Adipocyte (in vitro differentiated cells): ENCODE data around the gene KRT39.

ENCODE experiments used
- DNase-seq: peaks from one replicate; pipeline ENCODE4 v3.0.0-alpha.2; 2015; ENCODE audit warnings: low read depth
- H3K27me3 ChIP-seq: replicated peaks from 2 replicates; pipeline ENCODE4 v1.7.0; 2013; ENCODE audit warnings: mild to moderate bottlenecking, low read length, moderate library complexity; ENCODE audit not compliant: control insufficient read depth, insufficient read depth
- H3K36me3 ChIP-seq: 2 replicates; pipeline ENCODE4 v1.7.0; 2013; ENCODE audit warnings: low read length, mild to moderate bottlenecking, moderate library complexity; ENCODE audit not compliant: control insufficient read depth, insufficient read depth, severe bottlenecking
- H3K4me1 ChIP-seq: 2 replicates; pipeline ENCODE4 v1.7.0; 2013; ENCODE audit warnings: mild to moderate bottlenecking, low read length, moderate library complexity; ENCODE audit not compliant: control insufficient read depth, insufficient read depth
- H3K4me3 ChIP-seq: 2 replicates; pipeline ENCODE4 v1.7.0; 2013; ENCODE audit warnings: mild to moderate bottlenecking, low read length, moderate library complexity
- H3K9ac ChIP-seq: 2 replicates; pipeline ENCODE4 v1.7.0; 2013; ENCODE audit warnings: mild to moderate bottlenecking, low read length, moderate library complexity
- H3K9me3 ChIP-seq: 2 replicates; pipeline ENCODE4 v1.7.0; 2013; ENCODE audit warnings: mild to moderate bottlenecking, low read length, moderate library complexity; ENCODE audit not compliant: control insufficient read depth

Gene KRT39

DNA sequence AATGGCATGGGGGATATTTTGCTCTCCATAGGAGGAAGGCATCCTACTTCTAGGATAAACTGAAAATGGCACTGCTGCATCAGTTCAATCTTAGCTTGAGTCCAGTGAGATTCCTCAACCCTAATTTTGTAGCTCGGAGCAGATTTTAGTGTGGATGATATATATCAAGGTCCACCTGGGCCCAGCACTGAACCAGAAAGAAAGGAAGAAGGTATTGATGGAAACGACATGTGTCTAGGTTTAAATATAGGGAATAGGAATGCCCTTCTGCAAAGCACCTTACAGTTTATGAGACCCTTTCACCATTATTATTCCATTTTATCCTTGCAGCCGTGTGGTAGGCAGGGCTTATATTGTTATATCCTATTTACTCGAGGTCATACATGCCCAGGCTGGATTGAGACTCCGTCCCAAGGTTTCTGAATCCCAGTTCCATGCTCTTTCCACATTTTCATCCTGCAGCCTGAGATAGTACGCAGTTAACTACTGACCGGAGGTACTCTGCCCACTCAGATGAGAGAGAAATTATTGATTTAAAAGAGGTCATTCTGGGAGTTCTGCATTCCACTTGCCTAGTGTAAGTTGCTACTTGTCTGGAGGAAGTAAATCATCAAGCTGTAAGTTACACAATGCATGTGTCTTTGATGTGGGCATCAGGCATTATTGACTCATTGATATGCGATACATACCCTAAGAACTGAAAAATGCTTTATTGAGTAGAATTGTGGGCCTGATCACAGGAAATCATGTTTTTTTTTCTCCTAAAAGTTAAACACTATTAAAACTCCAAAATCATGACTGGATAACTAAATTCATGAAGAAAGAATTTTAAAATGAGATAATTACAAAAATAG, 10.1 kb downstream of the KRT39 start:
- H3K36me3 ChIP-seq, result no peaks in the 10 kb centered on the region
- H3K4me1 ChIP-seq, result peaks cover 40% of the 10 kb centered on the region
- DNase-seq, result peak; percentile 77
- no peak overlapping the region for H3K9ac ChIP-seq
- H3K4me3 ChIP-seq, result no peak overlapping the region
- H3K9me3 ChIP-seq, result no peaks in the 10 kb centered on the region
- H3K27me3 ChIP-seq, result no peaks in the 10 kb centered on the region

DNA sequence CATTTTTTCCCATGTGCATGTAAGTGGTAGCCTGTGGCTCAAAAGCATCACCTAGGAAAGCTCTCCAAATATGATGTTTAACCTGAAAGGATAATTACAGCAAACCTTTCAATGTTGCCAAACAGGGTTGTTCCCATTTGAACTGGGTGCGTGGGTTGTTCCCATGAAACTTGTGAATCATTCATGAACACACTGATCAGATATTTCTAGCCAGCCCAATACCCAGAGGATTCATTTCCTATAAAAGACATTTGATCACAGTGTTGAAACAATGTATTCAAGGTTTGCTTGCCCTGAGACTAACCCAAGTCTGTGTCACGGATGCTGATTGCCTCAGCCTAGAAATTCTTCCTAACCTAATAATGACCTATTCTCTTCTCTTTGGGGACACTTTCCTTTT, 12.9 kb downstream of the KRT39 start:
- Histone ChIP-seq H3K4me1 (peaks cover 45% of the 10 kb centered on the region), H3K4me3 (no peak overlapping the region), H3K36me3 (no peaks in the 10 kb centered on the region), H3K9me3 (no peaks in the 10 kb centered on the region), H3K27me3 (no peaks in the 10 kb centered on the region), H3K9ac (no peak overlapping the region)
- peak; percentile 46 for DNase-seq

DNA sequence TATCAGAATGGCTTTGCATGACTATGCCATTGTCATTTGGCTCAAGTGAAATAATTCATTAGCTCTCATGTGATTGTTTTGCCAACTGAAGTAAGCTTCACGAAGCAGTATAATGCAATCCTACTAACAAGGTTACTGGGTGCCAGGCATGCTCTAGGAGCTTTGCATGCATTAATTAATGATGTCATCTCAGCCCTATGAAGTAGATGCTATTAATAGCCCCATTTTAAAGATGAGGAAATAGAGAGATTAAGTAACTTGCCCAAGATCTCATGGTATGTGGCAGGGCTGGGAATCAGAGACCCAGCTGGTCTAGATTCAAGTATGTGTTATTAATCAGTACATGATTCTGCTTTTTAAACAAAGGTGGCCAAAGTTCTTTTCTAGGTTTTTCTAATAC, 14.1 kb downstream of the KRT39 start:
- Histone ChIP-seq H3K9ac (no peak overlapping the region), H3K4me3 (no peak overlapping the region), H3K4me1 (peaks cover 45% of the 10 kb centered on the region), H3K9me3 (no peaks in the 10 kb centered on the region), H3K27me3 (no peaks in the 10 kb centered on the region), H3K36me3 (no peaks in the 10 kb centered on the region)
- peak; percentile 87 for DNase-seq

DNA sequence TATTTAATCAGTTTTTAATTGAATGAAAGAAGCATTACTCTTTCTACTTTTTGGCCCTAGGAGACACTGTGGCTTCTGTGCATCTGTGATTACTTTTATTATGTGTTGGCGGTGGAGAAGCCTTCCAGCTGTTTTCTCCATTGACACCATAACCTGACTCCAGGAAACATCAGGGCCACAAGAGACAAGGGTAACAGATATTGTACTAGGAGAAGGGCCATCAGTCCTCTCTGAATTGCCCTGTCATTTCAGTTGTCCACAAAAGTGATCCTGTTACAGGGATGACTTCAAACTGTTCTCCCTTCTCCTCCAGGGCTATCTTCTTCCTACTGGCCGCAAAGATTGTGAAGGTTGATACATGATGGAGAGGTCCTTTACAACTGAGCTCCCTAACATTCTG, 14.6 kb downstream of the KRT39 start:
- H3K9me3 ChIP-seq, result no peaks in the 10 kb centered on the region
- no peak overlapping the region for H3K4me3 ChIP-seq
- H3K27me3 ChIP-seq, result no peaks in the 10 kb centered on the region
- peak overlapping the region; percentile 2 for H3K9ac ChIP-seq
- no peak for DNase-seq
- H3K36me3 ChIP-seq, result no peaks in the 10 kb centered on the region
- peaks cover 40% of the 10 kb centered on the region for H3K4me1 ChIP-seq

DNA sequence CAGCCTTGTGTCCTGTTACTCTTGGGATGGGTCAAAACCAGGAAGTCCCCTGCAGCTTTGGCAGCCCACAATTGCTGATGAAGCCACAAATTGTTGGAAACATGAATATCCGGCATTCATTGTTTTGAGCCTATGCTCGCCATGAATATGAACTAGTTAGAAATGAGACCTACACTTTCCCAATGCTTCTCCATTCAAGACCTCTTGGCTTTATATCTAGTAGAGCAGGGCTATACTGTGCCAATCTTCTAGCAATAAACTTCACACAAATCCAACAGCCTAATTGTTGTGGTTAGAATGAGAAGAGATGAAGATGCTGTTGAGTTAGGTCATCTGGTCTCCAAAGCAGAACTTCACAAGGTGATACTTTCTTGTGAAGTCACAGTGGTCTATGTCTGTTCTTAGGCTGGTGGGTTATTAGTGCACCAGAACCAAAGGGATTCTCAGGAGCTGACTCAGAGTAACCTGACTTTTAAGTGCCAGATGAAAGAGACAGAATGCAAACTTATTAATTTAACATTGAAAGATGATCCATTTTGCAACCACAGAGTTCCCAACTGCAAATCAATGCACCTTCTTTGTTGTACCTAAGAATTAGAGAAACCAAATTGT, 15.6 kb downstream of the KRT39 start:
- H3K27me3 ChIP-seq, result no peaks in the 10 kb centered on the region
- DNase-seq, result no peak
- no peaks in the 10 kb centered on the region for H3K9me3 ChIP-seq

DNA sequence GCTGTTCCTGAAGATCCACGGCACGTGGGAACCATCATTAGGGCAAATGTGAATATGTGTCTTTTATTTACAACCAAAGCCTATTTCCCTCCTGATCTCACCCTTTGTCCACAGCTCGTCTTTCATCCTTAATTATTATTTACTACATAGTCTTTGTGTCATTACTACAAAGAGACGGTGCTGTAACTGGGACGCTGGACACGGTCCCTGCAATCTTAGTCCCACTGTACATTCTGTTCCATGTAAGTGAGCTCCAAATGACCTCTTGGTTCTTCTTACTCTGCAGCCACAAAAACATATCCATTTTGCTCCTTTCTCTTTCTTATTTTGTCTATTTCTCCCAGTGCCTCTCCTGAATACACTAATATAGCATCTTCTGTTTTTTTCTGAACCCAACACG, 16.6 kb downstream of the KRT39 start:
- Histone ChIP-seq H3K27me3 (no peaks in the 10 kb centered on the region), H3K4me3 (no peak overlapping the region), H3K9ac (no peak overlapping the region), H3K36me3 (no peaks in the 10 kb centered on the region), H3K9me3 (no peaks in the 10 kb centered on the region), H3K4me1 (peaks cover 33% of the 10 kb centered on the region)
- DNase-seq, result no peak

More for the DNA sequence above, 15.6 kb downstream of the KRT39 start:
- H3K9ac ChIP-seq, result no peak overlapping the region
- H3K4me1 ChIP-seq, result peaks cover 33% of the 10 kb centered on the region
- H3K36me3 ChIP-seq, result no peaks in the 10 kb centered on the region
- no peak overlapping the region for H3K4me3 ChIP-seq

DNA sequence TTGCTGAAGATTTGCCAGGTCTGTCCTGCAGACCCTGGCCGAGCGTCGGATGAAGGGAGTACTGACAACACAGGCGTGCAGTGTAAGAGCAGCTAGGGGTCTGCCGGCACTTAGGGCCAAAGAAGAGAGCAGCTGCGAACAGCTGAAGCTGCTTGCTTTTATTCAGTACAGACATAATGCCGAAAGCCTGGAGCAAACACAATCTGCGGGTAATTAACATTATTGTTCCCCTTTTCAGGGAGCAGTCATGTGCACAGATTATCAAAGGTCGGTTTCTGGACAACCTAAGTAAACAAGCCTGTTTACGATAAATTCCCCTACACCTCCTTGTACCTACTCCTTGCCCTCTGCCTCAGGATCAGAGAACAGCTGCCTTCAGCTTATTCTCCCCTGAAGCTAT, 17.3 kb downstream of the KRT39 start:
- no peaks in the 10 kb centered on the region for H3K27me3 ChIP-seq
- no peaks in the 10 kb centered on the region for H3K9me3 ChIP-seq
- peaks cover 32% of the 10 kb centered on the region for H3K4me1 ChIP-seq
- no peak overlapping the region for H3K9ac ChIP-seq
- no peaks in the 10 kb centered on the region for H3K36me3 ChIP-seq
- no peak overlapping the region for H3K4me3 ChIP-seq
- no peak for DNase-seq

DNA sequence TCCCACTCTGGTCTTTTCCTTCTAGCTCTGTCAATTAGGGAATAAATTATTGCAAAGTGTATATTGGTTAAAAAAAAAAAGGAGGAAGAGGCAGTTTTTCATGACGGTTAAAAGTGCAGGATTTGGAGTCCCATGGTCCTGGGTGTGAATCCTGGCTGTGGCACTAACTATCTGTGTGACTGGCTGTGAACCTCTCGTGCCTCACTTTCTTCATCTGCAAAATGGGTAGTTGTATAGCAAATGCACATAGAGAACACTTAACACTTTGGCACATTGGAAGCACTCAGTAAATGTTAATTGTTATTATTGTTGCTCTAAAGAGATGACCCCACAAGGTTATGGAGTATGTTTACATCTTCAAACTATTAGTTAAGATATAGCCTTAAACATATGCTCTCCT, 18.8 kb downstream of the KRT39 start:
- Histone ChIP-seq H3K9ac (no peak overlapping the region), H3K9me3 (no peaks in the 10 kb centered on the region), H3K27me3 (no peaks in the 10 kb centered on the region), H3K4me1 (peaks cover 18% of the 10 kb centered on the region), H3K36me3 (no peaks in the 10 kb centered on the region), H3K4me3 (no peak overlapping the region)
- DNase-seq, result no peak

DNA sequence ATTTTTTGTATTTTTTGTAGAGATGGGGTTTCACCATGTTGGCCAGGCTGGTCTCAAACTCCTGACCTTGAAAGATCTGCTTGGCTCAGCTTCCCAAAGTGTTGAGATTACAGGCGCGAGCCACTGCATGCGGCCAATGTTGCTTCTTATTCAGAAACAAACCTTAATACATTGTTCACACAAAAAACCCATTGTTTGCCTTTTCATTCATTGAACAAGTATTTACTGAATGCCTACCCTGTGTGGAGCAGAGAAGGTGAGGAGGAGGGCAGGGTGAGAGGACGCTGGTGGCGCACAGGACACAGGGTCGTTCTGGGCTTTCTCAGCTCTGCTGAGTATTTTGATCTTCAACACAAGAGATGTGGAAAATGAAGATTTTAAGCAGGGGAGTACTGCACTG, 21.3 kb downstream of the KRT39 start:
- Histone ChIP-seq H3K9me3 (no peaks in the 10 kb centered on the region), H3K4me1 (peaks cover 5% of the 10 kb centered on the region), H3K4me3 (no peak overlapping the region), H3K9ac (no peak overlapping the region), H3K36me3 (no peaks in the 10 kb centered on the region), H3K27me3 (no peaks in the 10 kb centered on the region)
- DNase-seq, result no peak

DNA sequence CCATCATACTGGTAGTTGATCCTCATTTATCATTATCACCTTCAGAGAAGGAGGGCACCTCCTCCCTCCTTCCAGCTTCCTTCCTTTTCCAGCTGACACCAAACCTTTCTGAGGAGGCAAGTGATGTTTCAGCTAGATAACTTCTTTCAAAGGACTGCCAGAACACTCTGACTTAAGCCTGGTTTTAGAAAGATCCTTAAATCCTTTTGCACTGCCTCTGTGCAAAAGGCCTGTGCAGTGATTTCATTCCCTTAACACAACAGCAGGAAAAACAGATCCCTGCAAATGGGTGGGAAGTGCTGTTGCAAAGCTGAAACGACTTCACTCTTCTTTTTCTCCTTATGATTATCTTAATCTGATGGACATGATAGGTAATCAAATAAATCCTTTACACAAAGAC, 22.2 kb downstream of the KRT39 start:
- Histone ChIP-seq H3K9ac (no peak overlapping the region), H3K4me1 (no peaks in the 10 kb centered on the region), H3K36me3 (no peaks in the 10 kb centered on the region), H3K27me3 (no peaks in the 10 kb centered on the region), H3K9me3 (no peaks in the 10 kb centered on the region), H3K4me3 (no peak overlapping the region)
- DNase-seq, result no peak

DNA sequence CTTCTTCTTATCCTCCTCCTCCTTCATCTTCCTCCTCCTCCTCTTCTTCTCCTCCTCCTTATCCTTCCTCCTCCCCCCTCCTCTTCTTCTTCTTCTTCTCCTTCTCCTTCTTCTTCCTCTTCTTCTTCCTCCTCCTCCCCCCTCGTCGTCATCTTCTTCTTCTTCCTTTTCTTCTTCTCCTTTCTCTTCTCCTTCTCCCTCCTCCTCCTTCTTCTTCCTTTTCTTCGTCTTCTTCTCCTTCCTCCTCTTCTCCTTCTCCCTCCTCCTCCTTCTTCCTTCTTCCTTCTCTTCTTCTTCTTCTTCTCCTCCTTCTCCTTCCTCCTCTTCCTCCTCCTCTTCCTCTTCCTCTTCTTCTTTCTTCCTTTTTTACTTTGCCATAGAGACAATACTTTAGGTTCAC, 24.2 kb downstream of the KRT39 start:
- no peak for DNase-seq
- no peak overlapping the region for H3K9ac ChIP-seq
- H3K4me1 ChIP-seq, result peaks cover 6% of the 10 kb centered on the region
- H3K27me3 ChIP-seq, result no peaks in the 10 kb centered on the region
- H3K9me3 ChIP-seq, result no peaks in the 10 kb centered on the region
- no peak overlapping the region for H3K4me3 ChIP-seq
- no peaks in the 10 kb centered on the region for H3K36me3 ChIP-seq
